ENCODE measurements around the gene AUTS2. TPM values are rescaled to one million over a fixed set of nuclear protein-coding genes. Genes with fewer than 3 reads are reported as not detected.

The AUTS2 gene
- polyA plus RNA-seq, 3 donors: 0.08 to 0.35 TPM; not detected in 1

DNA sequence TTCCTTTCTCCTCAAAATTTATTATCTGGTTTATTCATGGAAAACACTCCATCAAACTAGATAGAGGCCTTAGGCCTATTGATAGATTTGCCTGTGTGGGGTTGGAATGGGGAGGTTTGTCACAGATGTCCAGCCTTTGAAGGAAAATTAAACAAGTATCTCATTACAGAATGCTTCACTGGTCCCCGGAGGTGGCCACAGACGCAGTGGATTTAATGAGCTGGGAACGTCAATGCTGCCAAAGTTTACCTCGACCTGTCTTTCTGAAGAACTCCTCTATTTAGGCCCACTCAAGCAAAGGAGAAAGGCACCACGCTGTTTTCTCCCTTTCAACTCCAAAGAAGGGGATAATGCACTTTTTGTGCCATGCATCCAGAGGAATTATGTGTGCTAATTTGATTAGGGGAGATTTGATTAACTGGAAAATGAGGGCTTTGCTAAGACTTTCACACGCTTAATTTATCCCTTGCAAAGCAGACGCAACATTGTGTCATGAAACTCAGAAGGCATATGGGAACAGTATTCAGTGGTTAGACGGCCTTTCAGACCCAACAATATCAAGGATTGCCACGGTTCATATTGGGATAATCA is 974.9 kb downstream of the AUTS2 start:
- Mint-ChIP-seq H3K9me3 (peaks cover 0 to 4% (median 2%) of the 10 kb centered on the region in 7 donors), H3K4me1 (no peaks in the 10 kb centered on the region), H3K36me3 (no peaks in the 10 kb centered on the region), H3K27me3 (ENCODE audit: low read depth in 3 of 3) (peaks cover 0 to 2% (median 1%) of the 10 kb centered on the region in 3 donors), H3K4me3 (no peak overlapping the region), H3K27ac (no peak overlapping the region)
- intact Hi-C loops (cut with micrococcal nuclease): no loop called here
- Histone ChIP-seq H3K36me3 (replicated peaks in 1 of 2; ENCODE audit: control insufficient read depth in 1 of 2, insufficient read depth in 2 of 2, low read length in 2 of 2) (no peaks in the 10 kb centered on the region), H3K79me2 (ENCODE audit: insufficient read depth, low read length) (no peaks in the 10 kb centered on the region), H4K20me1 (ENCODE audit: insufficient read depth, low read length) (no peaks in the 10 kb centered on the region), H3K9me3 (replicated peaks in 1 of 2; ENCODE audit: control insufficient read depth in 1 of 2, insufficient read depth in 1 of 2, low read length in 2 of 2) (no peaks in the 10 kb centered on the region), H3K4me1 (ENCODE audit: control insufficient read depth in 1 of 2, insufficient read depth in 2 of 2, low read length in 2 of 2) (no peaks in the 10 kb centered on the region), H3K9ac (ENCODE audit: insufficient read depth, low read length, poor library complexity, severe bottlenecking) (no peak overlapping the region), H3K4me3 (replicated peaks in 1 of 3; ENCODE audit: low read depth in 2 of 3, low read length in 3 of 3) (no peak overlapping the region), H3K4me2 (replicated peaks; ENCODE audit: extremely low read depth, low read length, poor library complexity, severe bottlenecking) (no peak overlapping the region), H2AFZ (ENCODE audit: insufficient read depth, low read depth, low read length, poor library complexity, severe bottlenecking) (no peak overlapping the region), H3K27ac (ENCODE audit: low read depth in 1 of 2, low read length in 2 of 2) (no peak overlapping the region), H3K27me3 (ENCODE audit: control insufficient read depth in 2 of 2, insufficient read depth in 2 of 2, low read length in 2 of 2) (no peaks in the 10 kb centered on the region)
- TF ChIP-seq CTCF (IDR thresholded peaks at IDR 0.05): no peak
- no peak for DNase-seq
- WGBS (ENCODE audit: insufficient coverage): 99% methylated on average over 7 of the region's 9 CpGs

- Histone ChIP-seq H3K9ac (ENCODE audit: insufficient read depth, low read length, poor library complexity, severe bottlenecking) (no peak overlapping the region), H3K9me3 (replicated peaks in 1 of 2; ENCODE audit: control insufficient read depth in 1 of 2, insufficient read depth in 1 of 2, low read length in 2 of 2) (no peaks in the 10 kb centered on the region), H3K4me3 (replicated peaks in 1 of 3; ENCODE audit: low read depth in 2 of 3, low read length in 3 of 3) (no peak overlapping the region), H4K20me1 (ENCODE audit: insufficient read depth, low read length) (no peaks in the 10 kb centered on the region), H3K27ac (ENCODE audit: low read depth in 1 of 2, low read length in 2 of 2) (no peak overlapping the region), H2AFZ (ENCODE audit: insufficient read depth, low read depth, low read length, poor library complexity, severe bottlenecking) (no peak overlapping the region), H3K4me1 (ENCODE audit: control insufficient read depth in 1 of 2, insufficient read depth in 2 of 2, low read length in 2 of 2) (no peaks in the 10 kb centered on the region), H3K79me2 (ENCODE audit: insufficient read depth, low read length) (no peaks in the 10 kb centered on the region), H3K36me3 (replicated peaks in 1 of 2; ENCODE audit: control insufficient read depth in 1 of 2, insufficient read depth in 2 of 2, low read length in 2 of 2) (no peaks in the 10 kb centered on the region), H3K27me3 (ENCODE audit: control insufficient read depth in 2 of 2, insufficient read depth in 2 of 2, low read length in 2 of 2) (no peaks in the 10 kb centered on the region), H3K4me2 (replicated peaks; ENCODE audit: extremely low read depth, low read length, poor library complexity, severe bottlenecking) (no peak overlapping the region)
- no peak overlapping the region for H3K27ac Mint-ChIP-seq
- H3K4me3 Mint-ChIP-seq: no peak overlapping the region
- no peaks in the 10 kb centered on the region for H3K4me1 Mint-ChIP-seq
- H3K27me3 Mint-ChIP-seq (ENCODE audit: low read depth in 3 of 3): peaks cover 0 to 2% (median 1%) of the 10 kb centered on the region in 3 donors
- DNase-seq: no peak
- H3K9me3 Mint-ChIP-seq: peaks cover 0 to 8% (median 2%) of the 10 kb centered on the region in 7 donors
- H3K36me3 Mint-ChIP-seq: no peaks in the 10 kb centered on the region
- no peak for TF ChIP-seq CTCF (IDR thresholded peaks at IDR 0.05)
- intact Hi-C loops (cut with micrococcal nuclease): no loop called here
- 86% methylated on average over 1 of the region's 3 CpGs for WGBS (ENCODE audit: insufficient coverage)
Observed at GRCh38 chr7:70573696-70574095, 975.4 kb downstream of the AUTS2 start.

Data from CD14-positive monocyte (primary cell).